Activated CD4-positive, alpha-beta T cell treated with anti-CD3 and anti-CD28 coated beads, Interleukin-2, amount 50 U/mL, for 24 hours (primary cell): Measurements from ENCODE around the gene RAB40B.

ENCODE experiments used
- DNase-seq, 2 donors: peaks; one replicate each; pipeline ENCODE4 v3.0.0-alpha.2; 2020; ENCODE audit warnings: low read depth in 1 of 2, low spot score in 1 of 2

The RAB40B gene

GRCh38 chr17:82616021-82616711, 82.3 kb downstream of the RAB40B start:
- no peak for DNase-seq

- no peak for DNase-seq
Measured at GRCh38 chr17:82615084-82616020, 83.1 kb downstream of the RAB40B start.

DNA sequence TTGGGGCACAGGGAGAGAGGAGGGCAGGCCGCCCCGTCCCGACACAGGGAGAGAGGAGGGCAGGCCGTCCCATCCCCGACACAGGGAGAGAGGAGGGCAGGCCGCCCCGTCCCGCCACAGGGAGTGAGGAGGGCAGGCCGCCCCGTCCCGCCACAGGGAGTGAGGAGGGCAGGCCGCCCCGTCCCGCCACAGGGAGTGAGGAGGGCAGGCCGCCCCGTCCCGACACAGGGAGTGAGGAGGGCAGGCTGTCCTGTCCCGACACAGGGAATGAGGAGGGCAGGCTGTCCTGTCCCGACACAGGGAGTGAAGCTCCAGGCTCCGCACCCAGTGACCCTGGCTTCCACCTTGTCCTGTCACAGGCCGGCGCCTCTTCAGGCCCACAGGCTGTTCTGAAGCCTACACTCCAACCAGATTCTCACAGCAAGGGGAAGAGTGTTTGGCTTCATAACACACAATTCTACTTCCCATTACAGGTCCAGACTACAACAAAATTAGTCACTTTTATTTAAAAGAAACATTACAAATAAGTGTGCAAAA, 84.3 kb downstream of the RAB40B start:
- DNase-seq = no peak

DNA sequence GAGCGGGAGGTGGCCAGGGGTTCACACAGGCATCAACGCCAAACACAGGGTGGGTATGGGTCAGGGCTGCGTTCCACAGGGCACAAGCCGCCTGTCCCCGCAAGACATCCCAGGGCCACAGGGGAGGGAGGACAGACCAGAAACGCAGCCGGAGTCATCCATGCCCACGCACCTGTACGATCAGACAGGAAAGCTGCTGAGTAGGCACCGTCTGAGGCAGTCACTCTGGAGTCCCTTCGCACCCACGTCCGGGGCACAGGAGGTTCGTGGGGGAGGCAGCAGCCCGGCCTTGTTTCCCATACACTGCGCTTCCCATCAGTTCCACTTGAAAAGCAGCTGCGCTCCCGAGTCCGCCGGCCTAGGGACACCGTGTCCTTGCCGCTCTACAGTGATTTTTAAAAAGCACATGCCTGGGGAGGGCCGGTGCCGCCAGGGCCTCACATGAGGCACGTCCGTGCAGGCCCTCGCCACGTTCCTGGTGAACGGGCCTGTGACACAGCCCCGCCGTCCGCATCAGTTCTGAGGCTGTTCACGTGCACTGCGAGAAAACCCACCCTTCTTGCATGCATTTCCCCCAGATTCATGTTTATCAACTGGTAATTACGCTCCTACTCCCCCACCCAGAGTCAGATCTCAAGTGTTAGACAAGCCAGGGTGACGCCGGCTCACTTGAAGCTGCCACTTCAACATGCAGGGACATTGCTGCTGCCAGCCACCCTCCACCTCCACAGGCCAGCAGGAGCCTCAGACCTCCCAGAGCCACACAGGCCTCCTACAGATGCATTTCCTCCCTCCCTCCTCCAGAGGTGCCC, 85.0 kb downstream of the RAB40B start:
- DNase-seq = no peak

GRCh38 chr17:82611140-82612058, 87.1 kb downstream of the RAB40B start:
- no peak for DNase-seq

- DNase-seq = no peak
Measured at GRCh38 chr17:82609655-82610054, 88.8 kb downstream of the RAB40B start.

DNA sequence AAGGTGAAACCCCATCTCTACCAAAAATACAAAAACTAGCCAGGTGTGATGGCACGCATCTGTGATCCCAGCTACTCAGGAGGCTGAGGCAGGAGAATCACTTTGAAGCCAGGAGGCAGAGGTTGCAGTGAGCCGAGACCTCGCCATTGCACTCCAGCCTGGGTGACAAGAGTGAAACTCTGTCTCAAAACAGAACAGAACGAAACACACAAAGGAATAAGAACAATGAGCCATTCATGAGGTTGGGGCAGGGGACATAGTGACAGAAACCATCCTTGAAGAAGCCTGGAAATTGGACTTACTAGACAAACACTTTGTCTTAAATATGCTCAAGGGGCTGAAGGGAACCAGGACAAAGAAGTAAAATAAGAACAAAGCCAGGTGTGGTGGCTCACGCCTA, 89.7 kb downstream of the RAB40B start:
- DNase-seq = no peak

- DNase-seq = no peak
Measured at GRCh38 chr17:82605939-82606600, 92.4 kb downstream of the RAB40B start.
